Heart left ventricle (tissue), 16 donors: ENCODE data around the gene BTBD16. TPM values are rescaled to one million over a fixed set of nuclear protein-coding genes. Genes with fewer than 3 reads are reported as not detected.
A peak's percentile ranks its signal among the peaks of the same experiment; 100 is the strongest.

ENCODE experiments used
- ATAC-seq, 4 donors: fragments of 200-7000 bp; cut with Tn5 transposase; one replicate each; pipeline ENCODE4 v1.9.1; 2020 to 2022; ENCODE audit warnings: moderate library complexity in 4 of 4, mild to moderate bottlenecking in 3 of 4, moderate number of reproducible peaks in 1 of 4
- DNase-seq, 5 donors: peaks; one replicate each; pipeline ENCODE4 v3.0.0-alpha.2; 2020
- H3K27ac ChIP-seq, 12 donors: fragments of 200-600 bp; sonication (generic) in 4 of 12; one replicate each; pipeline versions ENCODE4 v1.5.0 to v1.8.0; 2016 to 2022; ENCODE audit warnings: mild to moderate bottlenecking in 2 of 12
- H3K27me3 ChIP-seq, 9 donors: fragments of 200-600 bp; sonication (generic) in 2 of 9; one replicate each; pipeline versions ENCODE4 v1.5.1 to v1.8.0; 2016 to 2022; ENCODE audit warnings: mild to moderate bottlenecking in 3 of 9
- H3K36me3 ChIP-seq, 9 donors: fragments of 200-600 bp; sonication (generic) in 2 of 9; one replicate each; pipeline versions ENCODE4 v1.5.0 to v1.8.0; 2018 to 2022; ENCODE audit warnings: mild to moderate bottlenecking in 2 of 9
- H3K4me1 ChIP-seq, 12 donors: fragments of 200-600 bp; sonication (generic) in 4 of 12; one replicate each; pipeline versions ENCODE4 v1.5.0 to v1.8.0; 2016 to 2022; ENCODE audit warnings: mild to moderate bottlenecking in 3 of 12
- H3K4me3 ChIP-seq, 12 donors: fragments of 200-600 bp; sonication (generic) in 4 of 12; one replicate each; pipeline versions ENCODE4 v1.5.0 to v1.8.0; 2017 to 2022; ENCODE audit warnings: mild to moderate bottlenecking in 9 of 12, moderate library complexity in 4 of 12
- H3K9me3 ChIP-seq, 12 donors: fragments of 200-600 bp; sonication (generic) in 4 of 12; one replicate each; pipeline versions ENCODE4 v1.5.0 to v1.8.0; 2016 to 2022; ENCODE audit warnings: mild to moderate bottlenecking in 1 of 12
- CTCF ChIP-seq, 12 donors: fragments of 200-600 bp; sonication (generic) in 4 of 12; IDR thresholded peaks; one replicate each; pipeline versions ENCODE4 v1.5.0 to v1.8.0; 2018 to 2022; ENCODE audit warnings: antibody characterized with exemption in 12 of 12, mild to moderate bottlenecking in 5 of 12
- POLR2A ChIP-seq, 2 donors: fragments of 450-650 bp; IDR thresholded peaks; one replicate each; pipeline ENCODE4 v1.6.1; 2017; ENCODE audit warnings: antibody characterized with exemption in 2 of 2, mild to moderate bottlenecking in 2 of 2, moderate library complexity in 2 of 2
- WGBS, 4 donors: extraction: QIAGEN DNeasy Blood & Tissue Kit in 2 of 4; methylation state at CpG; one replicate each; pipeline versions ENCODE4 v1.1.5 to v1.1.7; 2013 to 2018; 5-methylcytosine and 5-hydroxymethylcytosine counted together
- intact Hi-C, 10 donors: fragments of 100-400 bp; cut with DNase I; formaldehyde crosslinking; loops; one replicate each; pipeline versions ENCODE4 v1.11.1 to v1.14.2; 2022
- polyA plus RNA-seq, 2 donors: library from polyadenylated mRNA; stranded (reverse); fragments of 200-250 nt; gene quantifications; one replicate each; pipeline ENCODE4 v1.2.3, GENCODE V29; 2013
- total RNA-seq, 9 donors: library from RNA; depleted of rRNA in 2 of 9; stranded (reverse); fragments of >200 nt in 2 of 9; fragmentation: NEBNext Ultra II Directional in 3 of 9; extraction: Animal tissue kit (Norgen Biotek cat#: 25700) in 3 of 9; gene quantifications; one replicate each; pipeline versions ENCODE4 v1.1.0 to v1.2.4, GENCODE V29; 2016 to 2023
- donor health status: ischemic (EF 13 %, LVEDD 7.1; RV severe dilation, severe dysfunction).
- donor health status: healthy with polysubstance abuse.
- donor health status: DM: no; HTN: yes; CAD: no.
- donor health status: DM: no; HTN: no; CAD: no.
- donor health status: ischemic (EF 25% LVEDD 6.9; RV normal size, moderate dysfunction).
- donor health status: ischemic (EF 25% LVEDD 5.7; RV mildly dilated, moderate dysfunction).
- donor health status: healthy.
- donor health status: DM: yes; HTN: yes; CAD: no.
- donor health status: ischemic (EF 35%, LVEDD 5.7; RV mildly dilated, moderate dysfunction).
- donor health status: nonischemic (EF 11% LVEDD 7.7; RV severe dilation, severe dysfunction).
- donor health status: DM: yes; HTN: yes; CAD: no.
- donor health status: PGD.
- donor health status: ischemic (EF 29% LVEDD 5.4; RV normal size, mild dysfunction).
- donor health status: nonischemic (EF 23%, LVEDD 6.1; RV moderate dilation, normal function).

The BTBD16 gene
- total and polyA plus RNA-seq, 11 donors = 0.23 to 0.25 TPM; not detected in 9

- Histone ChIP-seq H3K27ac (peak within 1 kb of the TSS; percentile 94 to 99 (median 98)), H3K9me3 (no peaks in the 10 kb centered on the region), H3K4me3 (peak within 1 kb of the TSS; percentile 68 to 95 (median 90)), H3K36me3 (no peaks in the 10 kb centered on the region), H3K4me1 (peaks cover 0 to 67% (median 40%) of the 10 kb centered on the region in 12 donors), H3K27me3 (peaks cover 0 to 6% (median 0%) of the 10 kb centered on the region in 9 donors)
- DNase-seq = peak; percentile 96 to 98 (median 97)
- intact Hi-C loops = loop anchor here in 2 of 10 donors (1.0 to 10.0 kb wide), 3 partner anchors 33 to 610 kb away; partner anchors contain the start of gene PSTK (in 1 of the 2)
- peak; percentile 87 to 97 (median 94) for ATAC-seq
- 0 to 1% (median 1%) methylated on average over 29 to 71 of the region's 71 CpGs for WGBS, 4 donors
- TF ChIP-seq POLR2A (IDR thresholded peaks at IDR 0.05) (peak in 1 of 2 donors; percentile 97), CTCF (IDR thresholded peaks at IDR 0.05) (peak in 3 of 12 donors; percentile 8 to 40 (median 23))
Measured at GRCh38 chr10:122374237-122374858, 103.3 kb downstream of the BTBD16 start, which contains the start of gene PLEKHA1. Gene PLEKHA1 (plus strand): TSS chr10:122374708. CDS start chr10:122393201, 18,493 bp downstream.

GRCh38 chr10:122374859-122375678, 104.0 kb downstream of the BTBD16 start:
- Histone ChIP-seq H3K36me3 (no peaks in the 10 kb centered on the region), H3K4me3 (peak overlapping the region; percentile 68 to 95 (median 90)), H3K27me3 (peaks cover 0 to 6% (median 0%) of the 10 kb centered on the region in 9 donors), H3K4me1 (peaks cover 0 to 71% (median 40%) of the 10 kb centered on the region in 12 donors), H3K9me3 (no peaks in the 10 kb centered on the region), H3K27ac (peak overlapping the region; percentile 94 to 99 (median 98))
- 0 to 1% (median 0%) methylated on average over 32 to 89 of the region's 89 CpGs for WGBS, 4 donors
- ATAC-seq = peak in 3 of 4 donors; percentile 10 to 48 (median 44)
- no peak for TF ChIP-seq CTCF (IDR thresholded peaks at IDR 0.05)
- no peak for TF ChIP-seq POLR2A (IDR thresholded peaks at IDR 0.05)
- intact Hi-C loops = loop anchor here in 2 of 10 donors (1.0 to 10.0 kb wide), 4 partner anchors 34 to 610 kb away; partner anchors contain the start of gene PSTK (in 1 of the 2)
- DNase-seq = peak; percentile 51 to 75 (median 64)

DNA sequence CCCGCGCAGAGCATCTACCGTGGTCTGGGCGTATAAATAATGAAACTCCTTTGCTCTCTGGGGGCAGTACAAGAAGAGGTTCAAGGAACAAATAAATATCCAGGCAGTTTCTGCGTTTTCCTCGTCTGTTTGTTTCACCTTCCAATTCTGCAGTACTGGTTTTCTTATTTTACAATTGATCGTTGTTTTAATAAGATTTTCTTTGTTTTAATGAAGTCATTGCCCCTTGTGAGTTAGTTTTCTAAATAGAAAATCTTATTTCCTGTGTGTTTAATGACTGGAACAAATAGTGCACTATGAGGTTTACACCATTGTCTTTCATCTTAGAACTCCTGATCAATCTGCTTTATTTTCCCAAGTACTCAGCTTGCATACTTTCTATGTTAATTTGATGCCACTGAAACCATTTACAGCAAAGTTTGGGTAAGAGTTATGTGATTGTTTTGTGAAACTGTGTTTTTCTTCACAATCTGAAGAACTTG, 104.6 kb downstream of the BTBD16 start:
- peak overlapping the region; percentile 94 to 99 (median 98) for H3K27ac ChIP-seq
- intact Hi-C loops = loop anchor here in 2 of 10 donors (5.0 to 10.0 kb wide), 2 partner anchors 47 to 609 kb away; partner anchors contain the start of gene PSTK (in 1 of the 2)
- DNase-seq = no peak
- TF ChIP-seq CTCF (IDR thresholded peaks at IDR 0.05) = no peak
- TF ChIP-seq POLR2A (IDR thresholded peaks at IDR 0.05) = no peak
- peaks cover 0 to 71% (median 39%) of the 10 kb centered on the region in 12 donors for H3K4me1 ChIP-seq
- H3K27me3 ChIP-seq = peaks cover 0 to 6% (median 0%) of the 10 kb centered on the region in 9 donors
- H3K4me3 ChIP-seq = peak overlapping the region; percentile 68 to 95 (median 90)
- ATAC-seq = no peak
- no peaks in the 10 kb centered on the region for H3K36me3 ChIP-seq
- 2 to 3% (median 2%) methylated on average over 7 of the region's 7 CpGs for WGBS, 4 donors
- H3K9me3 ChIP-seq = no peaks in the 10 kb centered on the region
